PC-9 (cell line): ENCODE measurements around the gene CD300E. TPM values are rescaled to one million over a fixed set of nuclear protein-coding genes. Genes with fewer than 3 reads are reported as not detected.

Experiments
- BruUV-seq: library from RNA; stranded (reverse); fragments of 400-500 nt; replicated peaks from 2 replicates; lab custom pipeline; 2021; lab: Mats Ljungman, UMichigan
- CTCF ChIA-PET: fragments of 300-600 bp; sonication (Branson Sonifier 250); formaldehyde crosslinking; loops from one replicate; lab custom pipeline; 2022; ENCODE audit warnings: antibody characterized with exemption; lab: Charles Lee
- POLR2A ChIA-PET: fragments of 300-600 bp; sonication (Branson Sonifier 250); formaldehyde crosslinking; loops from one replicate; lab custom pipeline; 2022; ENCODE audit warnings: antibody characterized with exemption; ENCODE audit not compliant: unreplicated experiment; lab: Charles Lee
- DNase-seq, 2 experiments: peaks; one replicate each; pipeline versions ENCODE4 v3.0.0 to v3.0.0-alpha.2; 2015 to 2022; ENCODE audit warnings: mixed read lengths in 1 of 2
- H2AFZ ChIP-seq: fragments of 200-600 bp; sonication (generic); 2 replicates; pipeline ENCODE4 v1.8.1; 2017; ENCODE audit warnings: antibody characterized with exemption
- H3F3A ChIP-seq: fragments of 200-600 bp; sonication (generic); 2 replicates; pipeline ENCODE4 v1.8.1; 2017; ENCODE audit warnings: antibody characterized with exemption, mild to moderate bottlenecking, low read depth; ENCODE audit not compliant: insufficient read depth
- H3K27ac ChIP-seq: fragments of 200-600 bp; sonication (generic); 2 replicates; pipeline ENCODE4 v1.6.1; 2016; ENCODE audit warnings: mixed run types
- H3K27me3 ChIP-seq: fragments of 200-600 bp; sonication (generic); 2 replicates; pipeline ENCODE4 v1.6.1; 2016; ENCODE audit warnings: low read depth, mixed run types; ENCODE audit not compliant: insufficient read depth
- H3K36me3 ChIP-seq: fragments of 200-600 bp; sonication (generic); 2 replicates; pipeline ENCODE4 v1.6.1; 2016; ENCODE audit warnings: low read depth, mixed run types
- H3K4me1 ChIP-seq: fragments of 200-600 bp; sonication (generic); replicated peaks from 2 replicates; pipeline ENCODE4 v1.6.1; 2016; ENCODE audit warnings: mixed run types; ENCODE audit not compliant: insufficient read depth
- H3K4me2 ChIP-seq: fragments of 200-600 bp; sonication (generic); 2 replicates; pipeline ENCODE4 v1.6.1; 2017; ENCODE audit warnings: mixed run types
- H3K4me3 ChIP-seq: fragments of 200-600 bp; sonication (generic); 2 replicates; pipeline ENCODE4 v1.6.1; 2016; ENCODE audit warnings: mixed run types
- H3K79me2 ChIP-seq: fragments of 200-600 bp; sonication (generic); 2 replicates; pipeline ENCODE4 v1.6.1; 2017; ENCODE audit warnings: low read depth, mixed run types
- H3K9me2 ChIP-seq: fragments of 200-600 bp; sonication (generic); 2 replicates; pipeline ENCODE4 v1.8.1; 2017; ENCODE audit warnings: mild to moderate bottlenecking; ENCODE audit not compliant: insufficient read depth
- H3K9me3 ChIP-seq: fragments of 200-600 bp; sonication (generic); 2 replicates; pipeline ENCODE4 v1.8.1; 2016; ENCODE audit warnings: low read depth; ENCODE audit not compliant: insufficient read depth
- H4K20me1 ChIP-seq: fragments of 200-600 bp; sonication (generic); 2 replicates; pipeline ENCODE4 v1.8.1; 2017; ENCODE audit not compliant: insufficient read depth
- CTCF ChIP-seq: fragments of 200-600 bp; sonication (generic); conservative IDR thresholded peaks from 2 replicates; pipeline ENCODE4 v1.6.1; 2017; ENCODE audit warnings: mixed run types, antibody characterized with exemption, mild to moderate bottlenecking, moderate library complexity
- EZH2 ChIP-seq: fragments of 200-600 bp; sonication (generic); IDR thresholded peaks from 2 replicates; pipeline ENCODE4 v1.8.0; 2017; ENCODE audit warnings: antibody characterized with exemption, low read depth
- intact Hi-C: fragments of 100-400 bp; cut with micrococcal nuclease; formaldehyde crosslinking; loops from one replicate; pipeline ENCODE4 v1.10.0; 2022; ENCODE audit not compliant: unreplicated experiment
- total RNA-seq: library from RNA; stranded (reverse); gene quantifications from 2 replicates; pipeline ENCODE4 v1.2.3, GENCODE V29; 2021

CD300E gene
- total RNA-seq, 1 experiment from 2014 or later: not detected

GRCh38 chr17:74616696-74617095 is 6.8 kb downstream of the CD300E start:
- H3K9me3 ChIP-seq: no peaks in the 10 kb centered on the region
- no peak overlapping the region for H2AFZ ChIP-seq
- H3K9me2 ChIP-seq: no peaks in the 10 kb centered on the region
- no peak overlapping the region for H3K4me2 ChIP-seq
- BruUV-seq: no TSS peak
- CTCF ChIA-PET: no interaction called here
- H3F3A ChIP-seq: no peaks in the 10 kb centered on the region
- POLR2A ChIA-PET: no interaction called here
- no peaks in the 10 kb centered on the region for H3K79me2 ChIP-seq
- no peaks in the 10 kb centered on the region for H4K20me1 ChIP-seq
- no peak for TF ChIP-seq EZH2
- no peak for TF ChIP-seq CTCF
- H3K36me3 ChIP-seq: no peaks in the 10 kb centered on the region
- no peak overlapping the region for H3K27ac ChIP-seq
- no peak overlapping the region for H3K4me3 ChIP-seq
- intact Hi-C loops: no loop called here
- DNase-seq: no peak
- H3K4me1 ChIP-seq: no peaks in the 10 kb centered on the region
- H3K27me3 ChIP-seq: peaks cover 98% of the 10 kb centered on the region

- H3K4me1 ChIP-seq: no peaks in the 10 kb centered on the region
- H3K79me2 ChIP-seq: no peaks in the 10 kb centered on the region
- no peaks in the 10 kb centered on the region for H3F3A ChIP-seq
- ChIA-PET CTCF (no interaction called here), POLR2A (no interaction called here)
- no peaks in the 10 kb centered on the region for H4K20me1 ChIP-seq
- no peak overlapping the region for H3K4me2 ChIP-seq
- no TSS peak for BruUV-seq
- intact Hi-C loops: no loop called here
- H3K27me3 ChIP-seq: peaks cover 96% of the 10 kb centered on the region
- H3K9me2 ChIP-seq: no peaks in the 10 kb centered on the region
- DNase-seq: no peak
- H3K9me3 ChIP-seq: no peaks in the 10 kb centered on the region
- H3K36me3 ChIP-seq: no peaks in the 10 kb centered on the region
- H3K27ac ChIP-seq: no peak overlapping the region
- TF ChIP-seq CTCF (no peak), EZH2 (no peak)
- no peak overlapping the region for H2AFZ ChIP-seq
- H3K4me3 ChIP-seq: no peak overlapping the region
These were observed 11.5 kb downstream of the CD300E start for GRCh38 chr17:74612046-74612445.

- no peaks in the 10 kb centered on the region for H3F3A ChIP-seq
- H3K36me3 ChIP-seq: no peaks in the 10 kb centered on the region
- no peak overlapping the region for H3K4me2 ChIP-seq
- H3K27me3 ChIP-seq: peaks cover 96% of the 10 kb centered on the region
- no peaks in the 10 kb centered on the region for H3K79me2 ChIP-seq
- TF ChIP-seq EZH2 (no peak), CTCF (no peak)
- H4K20me1 ChIP-seq: no peaks in the 10 kb centered on the region
- no TSS peak for BruUV-seq
- H3K4me1 ChIP-seq: no peaks in the 10 kb centered on the region
- H3K9me3 ChIP-seq: no peaks in the 10 kb centered on the region
- ChIA-PET POLR2A (no interaction called here), CTCF (no interaction called here)
- intact Hi-C loops: no loop called here
- no peak overlapping the region for H3K4me3 ChIP-seq
- H3K27ac ChIP-seq: no peak overlapping the region
- no peak for DNase-seq
- H3K9me2 ChIP-seq: no peaks in the 10 kb centered on the region
- no peak overlapping the region for H2AFZ ChIP-seq
These were observed 13.4 kb downstream of the CD300E start for GRCh38 chr17:74610108-74610507.
